Common myeloid progenitor, CD34-positive (primary cell): ENCODE results near the gene ATP1A2.

Experiments used
- CTCF ChIA-PET: fragments of 350-600 bp; sonication (Branson Sonifier 250); formaldehyde crosslinking; loops from one replicate; lab custom pipeline; 2021; ENCODE audit warnings: antibody characterized with exemption; lab: Charles Lee
- POLR2A ChIA-PET: fragments of 350-600 bp; sonication (Branson Sonifier 250); formaldehyde crosslinking; loops from one replicate; lab custom pipeline; 2021; ENCODE audit warnings: antibody characterized with exemption; lab: Charles Lee
- DNase-seq, 3 donors: peaks; one replicate each; pipeline versions ENCODE4 v3.0.0 to v3.0.0-alpha.2; 2013
- H3K27ac ChIP-seq, 2 experiments: 1 replicate in 1 of 2; 2 replicates in 1 of 2; pipeline ENCODE4 v1.7.0; 2013; ENCODE audit warnings: inconsistent platforms in 2 of 2, low read length in 2 of 2, mild to moderate bottlenecking in 2 of 2, low read depth in 1 of 2, moderate library complexity in 1 of 2; ENCODE audit not compliant: severe bottlenecking in 2 of 2, insufficient read depth in 1 of 2, poor library complexity in 1 of 2
- H3K27me3 ChIP-seq, 5 experiments: replicated peaks in 2 of 5; 1 replicate in 3 of 5; 2 replicates in 2 of 5; pipeline versions ENCODE4 v1.6.1 to v1.7.0; 2013; ENCODE audit warnings: low read length in 4 of 5, mild to moderate bottlenecking in 2 of 5, moderate library complexity in 2 of 5, inconsistent platforms in 1 of 5; ENCODE audit not compliant: insufficient read depth in 5 of 5, control insufficient read depth in 4 of 5
- H3K36me3 ChIP-seq, 4 experiments: 1 replicate in 2 of 4; 2 replicates in 2 of 4; pipeline versions ENCODE4 v1.6.1 to v1.7.0; 2013; ENCODE audit warnings: low read length in 3 of 4, control low read depth in 1 of 4, mild to moderate bottlenecking in 1 of 4; ENCODE audit not compliant: control insufficient read depth in 4 of 4, insufficient read depth in 4 of 4
- H3K4me1 ChIP-seq, 4 experiments: 1 replicate in 3 of 4; 2 replicates in 1 of 4; pipeline versions ENCODE4 v1.6.1 to v1.7.1; 2013; ENCODE audit warnings: low read length in 3 of 4, mild to moderate bottlenecking in 3 of 4, control low read depth in 1 of 4, inconsistent platforms in 1 of 4, moderate library complexity in 1 of 4; ENCODE audit not compliant: control insufficient read depth in 4 of 4, insufficient read depth in 4 of 4; ENCODE audit errors: control extremely low read depth in 1 of 4
- H3K4me3 ChIP-seq, 7 experiments: 1 replicate in 4 of 7; 2 replicates in 3 of 7; pipeline versions ENCODE4 v1.5.1 to v1.7.0; 2013; ENCODE audit warnings: mild to moderate bottlenecking in 7 of 7, low read length in 6 of 7, moderate library complexity in 6 of 7, inconsistent platforms in 2 of 7, low read depth in 2 of 7, control low read depth in 1 of 7; ENCODE audit not compliant: insufficient read depth in 4 of 7, control insufficient read depth in 1 of 7; ENCODE audit errors: extremely low read depth in 1 of 7
- H3K9me3 ChIP-seq, 5 experiments: 1 replicate in 4 of 5; 2 replicates in 1 of 5; pipeline versions ENCODE4 v1.6.1 to v1.7.1; 2013; ENCODE audit warnings: low read length in 4 of 5, mild to moderate bottlenecking in 2 of 5, inconsistent platforms in 1 of 5, low read depth in 1 of 5, moderate library complexity in 1 of 5; ENCODE audit not compliant: control insufficient read depth in 4 of 5, insufficient read depth in 2 of 5; ENCODE audit errors: control extremely low read depth in 1 of 5
- WGBS: methylation state at CpG from one replicate; pipeline ENCODE4 v1.1.5; 2013; ENCODE audit not compliant: insufficient coverage; 5-methylcytosine and 5-hydroxymethylcytosine counted together

ATP1A2 gene

DNA sequence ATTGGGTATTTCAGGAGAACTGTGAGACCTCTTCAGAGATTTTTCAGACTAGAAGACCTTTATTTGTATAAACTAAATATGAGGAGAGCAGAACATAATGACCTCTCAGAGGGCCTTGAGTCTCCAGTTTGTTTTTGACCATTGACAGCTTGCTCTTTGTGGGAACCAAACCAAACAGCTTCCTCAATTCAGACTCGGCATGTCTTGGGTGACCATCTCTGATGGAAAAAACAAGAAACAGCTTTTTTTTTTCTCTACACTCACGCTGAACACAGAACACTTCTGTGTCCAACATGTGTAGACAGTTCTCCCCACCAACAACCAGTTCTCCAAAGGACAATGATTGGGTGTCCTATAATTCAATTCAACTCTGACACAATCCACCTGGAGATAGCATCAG is 47.4 kb downstream of the ATP1A2 start:
- CTCF ChIA-PET: interaction anchor here (0.6 to 4.2 kb wide), 8 partner anchors 10 to 128 kb away, joined by 3 to 12 read pairs (median 3); no protein-coding TSS in a partner anchor
- no peak for DNase-seq
- 59% methylated on average over 2 of the region's 2 CpGs for WGBS
- Histone ChIP-seq H3K9me3 (no peaks in the 10 kb centered on the region), H3K27me3 (peaks cover 0 to 2% (median 0%) of the 10 kb centered on the region in 5 experiments), H3K4me1 (peaks cover 4 to 31% (median 11%) of the 10 kb centered on the region in 4 experiments), H3K4me3 (no peak overlapping the region), H3K27ac (no peak overlapping the region), H3K36me3 (no peaks in the 10 kb centered on the region)
- POLR2A ChIA-PET: no interaction called here

GRCh38 chr1:160163615-160164014 is 48.1 kb downstream of the ATP1A2 start:
- Histone ChIP-seq H3K4me1 (peaks cover 4 to 35% (median 12%) of the 10 kb centered on the region in 4 experiments), H3K36me3 (no peaks in the 10 kb centered on the region), H3K27ac (no peak overlapping the region), H3K4me3 (no peak overlapping the region), H3K9me3 (no peaks in the 10 kb centered on the region), H3K27me3 (peaks cover 0 to 2% (median 0%) of the 10 kb centered on the region in 5 experiments)
- no CpG with 5 or more reads among the region's 1 CpG for WGBS
- no peak for DNase-seq
- ChIA-PET POLR2A (no interaction called here), CTCF (interaction anchor here (1.7 to 1.8 kb wide), 2 partner anchors 11 to 30 kb away, joined by 3 to 7 read pairs; no protein-coding TSS in a partner anchor)

DNA sequence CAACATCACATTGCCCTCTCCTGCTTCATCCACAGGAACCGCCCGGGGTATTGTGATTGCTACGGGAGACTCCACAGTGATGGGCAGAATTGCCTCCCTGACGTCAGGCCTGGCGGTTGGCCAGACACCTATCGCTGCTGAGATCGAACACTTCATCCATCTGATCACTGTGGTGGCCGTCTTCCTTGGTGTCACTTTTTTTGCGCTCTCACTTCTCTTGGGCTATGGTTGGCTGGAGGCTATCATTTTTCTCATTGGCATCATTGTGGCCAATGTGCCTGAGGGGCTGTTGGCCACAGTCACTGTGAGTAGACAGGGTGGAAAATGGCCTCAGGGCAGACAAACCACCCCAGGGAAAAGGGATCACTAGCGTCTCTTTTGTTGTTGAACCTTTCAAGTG is 48.6 kb downstream of the ATP1A2 start:
- Histone ChIP-seq H3K27ac (no peak overlapping the region), H3K4me1 (peaks cover 4 to 40% (median 15%) of the 10 kb centered on the region in 4 experiments), H3K27me3 (peaks cover 0 to 2% (median 0%) of the 10 kb centered on the region in 5 experiments), H3K4me3 (no peak overlapping the region), H3K36me3 (no peaks in the 10 kb centered on the region), H3K9me3 (no peaks in the 10 kb centered on the region)
- CTCF ChIA-PET: interaction anchor here (0.6 to 1.3 kb wide), 2 partner anchors 26 to 121 kb away, joined by 3 read pairs; partner anchors contain the start of genes CASQ1 and PEX19
- no peak for DNase-seq
- POLR2A ChIA-PET: no interaction called here
- WGBS: 93% methylated on average over 9 of the region's 10 CpGs

- Histone ChIP-seq H3K9me3 (no peaks in the 10 kb centered on the region), H3K4me3 (no peak overlapping the region), H3K4me1 (peaks cover 4 to 56% (median 26%) of the 10 kb centered on the region in 4 experiments), H3K27ac (no peak overlapping the region), H3K27me3 (peaks cover 0 to 2% (median 0%) of the 10 kb centered on the region in 5 experiments), H3K36me3 (no peaks in the 10 kb centered on the region)
- peak in 2 of 3 donors; percentile 6 to 46 for DNase-seq
- CTCF ChIA-PET: interaction anchor here (1.1 kb wide), 1 partner anchor 17 kb away, joined by 3 read pairs; no protein-coding TSS in a partner anchor
- WGBS: 81% methylated on average over 9 of the region's 12 CpGs
- POLR2A ChIA-PET: interaction anchor here (0.6 kb wide), 1 partner anchor 602 kb away, joined by 3 read pairs; no protein-coding TSS in a partner anchor
Measured at GRCh38 chr1:160166166-160166868, 50.8 kb downstream of the ATP1A2 start.

- ChIA-PET POLR2A (interaction anchor here (1.1 kb wide), 1 partner anchor 9 kb away, joined by 3 read pairs; no protein-coding TSS in a partner anchor), CTCF (interaction anchor here (0.7 to 0.8 kb wide), 2 partner anchors 14 to 62 kb away, joined by 3 read pairs; no protein-coding TSS in a partner anchor)
- Histone ChIP-seq H3K4me3 (no peak overlapping the region), H3K27ac (no peak overlapping the region), H3K27me3 (no peaks in the 10 kb centered on the region), H3K4me1 (peaks cover 4 to 56% (median 26%) of the 10 kb centered on the region in 4 experiments), H3K9me3 (no peaks in the 10 kb centered on the region), H3K36me3 (no peaks in the 10 kb centered on the region)
- WGBS: 100% methylated on average over 1 of the region's 4 CpGs
- no peak for DNase-seq
Measured at GRCh38 chr1:160167056-160167455, 51.5 kb downstream of the ATP1A2 start.

DNA sequence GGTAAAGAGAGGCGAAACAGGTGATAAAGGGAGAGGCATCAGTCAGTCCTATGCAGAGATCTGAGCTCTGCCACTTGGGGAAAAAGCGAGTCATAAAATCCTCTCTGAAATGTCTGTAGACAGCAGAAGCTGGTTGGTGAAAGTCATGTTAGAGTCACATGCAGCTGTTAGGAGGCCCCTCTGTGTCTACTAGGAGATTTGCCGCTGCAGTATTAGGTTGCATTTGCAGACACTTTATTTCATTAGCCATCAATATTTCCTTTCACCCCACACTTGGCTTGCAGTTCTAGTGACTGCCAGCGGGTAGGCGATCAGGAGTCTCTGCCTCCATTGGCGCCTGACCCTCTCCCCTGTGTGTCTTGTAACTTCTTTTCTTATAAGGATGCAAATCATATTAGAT is 52.0 kb downstream of the ATP1A2 start:
- DNase-seq: peak in 2 of 3 donors; percentile 15 to 39
- POLR2A ChIA-PET: interaction anchor here (1.1 kb wide), 1 partner anchor 8 kb away, joined by 3 read pairs; no protein-coding TSS in a partner anchor

More for the DNA sequence above, 52.0 kb downstream of the ATP1A2 start:
- CTCF ChIA-PET: interaction anchor here (0.7 to 0.8 kb wide), 2 partner anchors 15 to 62 kb away, joined by 3 read pairs; no protein-coding TSS in a partner anchor
- H3K4me3 ChIP-seq: no peak overlapping the region
- H3K36me3 ChIP-seq: no peaks in the 10 kb centered on the region
- 98% methylated on average over 6 of the region's 6 CpGs for WGBS
- no peaks in the 10 kb centered on the region for H3K9me3 ChIP-seq
- H3K27ac ChIP-seq: no peak overlapping the region
- no peaks in the 10 kb centered on the region for H3K27me3 ChIP-seq
- H3K4me1 ChIP-seq: peaks cover 4 to 56% (median 26%) of the 10 kb centered on the region in 4 experiments
